ENCODE results near the gene ARL14. TPM values are rescaled to one million over a fixed set of nuclear protein-coding genes. Genes with fewer than 3 reads are reported as not detected.

ARL14 gene
- total RNA-seq = under 1 TPM in 1 of 2 donors, not detected in 1; 0.85 TPM

DNA sequence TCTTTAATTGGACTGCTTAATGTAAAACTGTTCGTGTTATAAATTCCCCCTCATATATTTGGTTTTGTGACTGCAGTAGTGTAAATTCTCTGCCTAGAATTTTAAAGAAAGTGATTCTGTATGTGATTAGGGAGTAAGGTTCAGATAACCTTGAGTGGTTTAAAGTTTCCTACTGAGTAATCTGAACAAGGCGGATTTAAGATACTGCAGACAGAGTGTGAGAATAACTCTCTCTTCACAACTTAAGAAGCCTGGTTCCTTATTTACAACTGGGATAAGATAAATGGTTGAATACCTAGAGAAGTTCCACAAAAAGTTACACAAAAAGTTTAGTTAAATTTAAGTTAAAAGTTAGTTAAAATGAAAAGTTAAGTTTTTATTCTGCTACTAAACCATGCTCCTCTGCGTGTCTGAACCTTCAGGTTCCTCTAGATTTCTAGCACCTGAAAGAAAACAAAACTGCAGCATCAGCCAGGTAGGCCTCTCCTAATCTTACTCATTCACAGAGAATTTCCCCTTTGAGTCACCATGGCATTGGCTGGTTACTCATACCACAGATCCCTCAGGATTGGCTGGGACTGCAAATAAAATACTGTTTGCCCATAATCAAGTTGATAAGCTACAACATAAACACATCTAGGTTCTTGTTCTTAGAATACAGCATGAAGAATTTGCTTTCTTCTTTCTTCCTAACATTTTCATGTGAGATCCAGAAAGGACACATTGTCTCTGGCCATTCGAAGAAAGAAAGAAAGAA, at the start of gene ARL14:
Gene ARL14 (plus strand): TSS at position 614 of the 757 bp plus-strand sequence. CDS start 187 bp downstream, outside the sequence.
- Histone ChIP-seq H3K27ac (no peak within 1 kb of the TSS), H3K27me3 (replicated peaks; ENCODE audit: insufficient read depth) (no peaks in the 10 kb centered on the region), H3K36me3 (no peaks in the 10 kb centered on the region), H3K4me1 (ENCODE audit: control insufficient read depth in 1 of 2, low read depth in 2 of 2) (no peaks in the 10 kb centered on the region), H3K9me3 (no peaks in the 10 kb centered on the region), H3K4me3 (no peak within 1 kb of the TSS)
- DNase-seq (ENCODE audit: low spot score) (no peak), ATAC-seq (ENCODE audit: insufficient number of reproducible peaks, low FRiP score, low read depth) (no peak)
- TF ChIP-seq, protein P1, sequence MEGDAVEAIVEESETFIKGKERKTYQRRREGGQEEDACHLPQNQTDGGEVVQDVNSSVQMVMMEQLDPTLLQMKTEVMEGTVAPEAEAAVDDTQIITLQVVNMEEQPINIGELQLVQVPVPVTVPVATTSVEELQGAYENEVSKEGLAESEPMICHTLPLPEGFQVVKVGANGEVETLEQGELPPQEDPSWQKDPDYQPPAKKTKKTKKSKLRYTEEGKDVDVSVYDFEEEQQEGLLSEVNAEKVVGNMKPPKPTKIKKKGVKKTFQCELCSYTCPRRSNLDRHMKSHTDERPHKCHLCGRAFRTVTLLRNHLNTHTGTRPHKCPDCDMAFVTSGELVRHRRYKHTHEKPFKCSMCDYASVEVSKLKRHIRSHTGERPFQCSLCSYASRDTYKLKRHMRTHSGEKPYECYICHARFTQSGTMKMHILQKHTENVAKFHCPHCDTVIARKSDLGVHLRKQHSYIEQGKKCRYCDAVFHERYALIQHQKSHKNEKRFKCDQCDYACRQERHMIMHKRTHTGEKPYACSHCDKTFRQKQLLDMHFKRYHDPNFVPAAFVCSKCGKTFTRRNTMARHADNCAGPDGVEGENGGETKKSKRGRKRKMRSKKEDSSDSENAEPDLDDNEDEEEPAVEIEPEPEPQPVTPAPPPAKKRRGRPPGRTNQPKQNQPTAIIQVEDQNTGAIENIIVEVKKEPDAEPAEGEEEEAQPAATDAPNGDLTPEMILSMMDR (IDR thresholded peaks at IDR 0.05) = no peak

DNA sequence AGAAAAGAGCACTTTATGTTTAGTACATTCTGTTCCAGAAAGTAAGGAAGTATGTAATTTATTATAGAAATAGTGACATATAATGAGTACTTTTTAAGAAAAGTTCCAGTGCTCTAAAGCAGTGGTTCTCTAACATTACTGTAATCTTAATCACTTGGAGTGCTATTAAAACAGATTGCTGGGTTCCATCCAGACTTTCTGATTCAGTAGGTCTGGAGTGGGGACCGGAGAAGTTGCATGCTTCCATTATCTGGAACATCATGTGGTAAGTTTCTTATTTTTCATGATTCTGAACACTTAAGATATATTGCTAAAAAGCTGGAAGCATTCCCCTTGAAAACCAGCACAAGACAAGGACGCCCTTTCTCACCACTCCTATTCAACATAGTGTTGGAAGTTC, 47.5 kb upstream of the ARL14 start:
- no peak for DNase-seq (ENCODE audit: low spot score)
- no peaks in the 10 kb centered on the region for H3K4me1 ChIP-seq (ENCODE audit: control insufficient read depth in 1 of 2, low read depth in 2 of 2)
- no peak overlapping the region for H3K4me3 ChIP-seq
- H3K27me3 ChIP-seq (replicated peaks; ENCODE audit: insufficient read depth) = no peaks in the 10 kb centered on the region
- no peak for ATAC-seq (ENCODE audit: insufficient number of reproducible peaks, low FRiP score, low read depth)
- TF ChIP-seq, protein P1 (IDR thresholded peaks at IDR 0.05) = no peak
- H3K27ac ChIP-seq = no peak overlapping the region
- no peaks in the 10 kb centered on the region for H3K36me3 ChIP-seq
- no peaks in the 10 kb centered on the region for H3K9me3 ChIP-seq

DNA sequence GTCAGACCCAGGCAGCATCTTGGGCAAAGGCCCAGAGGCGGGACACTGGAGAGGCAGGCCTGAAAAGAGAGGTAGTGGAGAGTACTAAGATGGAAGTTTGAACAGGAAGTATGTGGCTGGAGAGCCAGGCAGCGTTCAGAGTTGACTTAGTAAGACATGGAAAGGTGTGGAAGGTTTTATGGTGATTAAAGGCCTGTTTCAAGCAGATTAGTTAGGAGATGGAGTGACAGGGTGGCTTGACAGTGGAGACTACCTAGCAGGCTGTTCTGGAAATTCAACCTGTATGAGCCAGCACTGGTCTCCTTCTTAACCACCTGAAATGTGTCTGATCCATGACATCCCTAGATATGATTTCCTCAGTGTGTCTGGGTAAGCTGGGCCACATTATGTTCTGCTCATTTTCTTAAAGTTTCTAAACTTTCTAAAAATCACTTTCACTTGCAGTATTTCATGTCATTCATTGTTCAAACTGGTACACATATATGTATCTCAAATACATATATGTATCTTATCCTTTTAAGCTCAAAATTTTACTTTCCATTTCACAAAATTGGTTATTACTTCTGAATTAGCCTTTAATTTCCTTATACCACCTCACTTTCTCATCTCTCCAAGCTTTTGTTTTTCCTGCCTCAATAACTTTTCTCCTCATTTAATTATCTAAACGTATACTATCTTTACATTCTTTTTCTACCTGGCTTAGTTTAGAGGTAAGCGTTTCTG, 43.4 kb upstream of the ARL14 start:
- TF ChIP-seq, protein P1 (IDR thresholded peaks at IDR 0.05) = no peak
- Histone ChIP-seq H3K9me3 (no peaks in the 10 kb centered on the region), H3K27ac (no peak overlapping the region), H3K4me1 (ENCODE audit: control insufficient read depth in 1 of 2, low read depth in 2 of 2) (no peaks in the 10 kb centered on the region), H3K4me3 (no peak overlapping the region), H3K27me3 (replicated peaks; ENCODE audit: insufficient read depth) (no peaks in the 10 kb centered on the region), H3K36me3 (no peaks in the 10 kb centered on the region)
- no peak for ATAC-seq (ENCODE audit: insufficient number of reproducible peaks, low FRiP score, low read depth)
- DNase-seq (ENCODE audit: low spot score) = no peak

DNA sequence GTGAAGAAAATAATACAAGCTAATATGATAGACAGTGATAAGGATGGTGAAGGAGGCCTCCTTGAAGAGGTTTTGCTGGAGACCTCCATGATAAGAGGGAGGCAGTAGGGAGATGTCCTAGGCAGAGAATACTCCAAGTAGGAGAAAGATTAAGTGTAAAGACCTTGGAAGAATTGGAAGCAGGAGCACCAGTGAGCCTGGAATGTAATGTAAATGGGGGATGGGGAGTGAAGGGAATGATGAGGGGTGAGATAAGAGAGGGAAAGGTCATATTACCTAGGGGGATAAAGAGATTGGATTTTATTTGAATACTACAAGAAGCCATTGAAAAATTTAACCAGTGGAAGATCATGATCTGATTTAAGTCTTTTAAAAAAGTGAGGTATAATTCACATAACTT, 41.7 kb upstream of the ARL14 start:
- TF ChIP-seq, protein P1 (IDR thresholded peaks at IDR 0.05) = no peak
- no peak for DNase-seq (ENCODE audit: low spot score)
- no peak overlapping the region for H3K27ac ChIP-seq

DNA sequence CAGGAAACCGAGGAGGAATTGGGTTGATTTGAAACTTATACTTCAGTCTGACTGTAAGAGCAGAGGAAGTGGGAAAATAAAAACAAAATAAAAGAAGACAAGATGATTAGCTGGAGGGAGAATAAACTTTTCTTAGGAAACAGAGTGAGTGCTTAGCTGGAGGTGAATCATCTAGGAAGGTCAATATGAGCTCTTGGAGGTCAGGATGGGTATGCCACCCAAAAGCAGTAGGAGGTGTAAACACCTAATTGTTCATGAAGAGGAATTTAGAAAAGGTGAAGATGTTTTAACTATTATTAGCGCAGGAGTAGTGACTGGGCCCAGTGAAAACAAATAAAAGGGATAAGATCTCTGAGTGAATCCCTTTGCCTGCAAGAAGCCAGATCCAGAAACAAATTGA, 39.9 kb upstream of the ARL14 start:
- Histone ChIP-seq H3K9me3 (no peaks in the 10 kb centered on the region), H3K27me3 (replicated peaks; ENCODE audit: insufficient read depth) (no peaks in the 10 kb centered on the region), H3K27ac (no peak overlapping the region), H3K36me3 (no peaks in the 10 kb centered on the region), H3K4me1 (ENCODE audit: control insufficient read depth in 1 of 2, low read depth in 2 of 2) (no peaks in the 10 kb centered on the region), H3K4me3 (no peak overlapping the region)
- TF ChIP-seq, protein P1 (IDR thresholded peaks at IDR 0.05) = no peak
- no peak for DNase-seq (ENCODE audit: low spot score)
- ATAC-seq (ENCODE audit: insufficient number of reproducible peaks, low FRiP score, low read depth) = no peak

More for the DNA sequence above, 41.7 kb upstream of the ARL14 start:
- Histone ChIP-seq H3K27me3 (replicated peaks; ENCODE audit: insufficient read depth) (no peaks in the 10 kb centered on the region), H3K4me1 (ENCODE audit: control insufficient read depth in 1 of 2, low read depth in 2 of 2) (no peaks in the 10 kb centered on the region), H3K9me3 (no peaks in the 10 kb centered on the region), H3K36me3 (no peaks in the 10 kb centered on the region), H3K4me3 (no peak overlapping the region)
- no peak for ATAC-seq (ENCODE audit: insufficient number of reproducible peaks, low FRiP score, low read depth)

All from thoracic aorta (tissue), 2 donors.